MM.1S (cell line): ENCODE measurements around the gene RBM8A.

Experiments used
- DNase-seq: peaks from one replicate; pipeline ENCODE4 v3.0.0-alpha.2; 2015
- H2AFZ ChIP-seq: fragments of 300-600 bp; sonication (generic); 2 replicates; pipeline ENCODE4 v1.6.0; 2016; ENCODE audit warnings: antibody characterized with exemption, low read length
- H3F3A ChIP-seq: fragments of 300-600 bp; sonication (generic); 2 replicates; pipeline ENCODE4 v1.6.1; 2016; ENCODE audit warnings: mild to moderate bottlenecking, antibody characterized with exemption, low read length, moderate library complexity, mixed read lengths; ENCODE audit not compliant: insufficient read depth
- H3K27ac ChIP-seq: fragments of 300-600 bp; sonication (generic); 2 replicates; pipeline ENCODE4 v1.5.1; 2016; ENCODE audit warnings: mild to moderate bottlenecking, low read length
- H3K27me3 ChIP-seq: fragments of 300-600 bp; sonication (generic); replicated peaks from 2 replicates; pipeline ENCODE4 v1.6.0; 2016; ENCODE audit warnings: low read length; ENCODE audit not compliant: insufficient read depth
- H3K36me3 ChIP-seq: fragments of 300-600 bp; sonication (generic); replicated peaks from 2 replicates; pipeline ENCODE4 v1.6.1; 2016; ENCODE audit warnings: mild to moderate bottlenecking, low read length, mixed read lengths; ENCODE audit not compliant: insufficient read depth
- H3K4me1 ChIP-seq: fragments of 300-600 bp; sonication (generic); 2 replicates; pipeline ENCODE4 v1.6.1; 2016; ENCODE audit warnings: low read length, mixed read lengths
- H3K4me2 ChIP-seq: fragments of 300-600 bp; sonication (generic); 2 replicates; pipeline ENCODE4 v1.6.0; 2016; ENCODE audit warnings: low read depth, low read length
- H3K4me3 ChIP-seq: fragments of 300-600 bp; sonication (generic); 2 replicates; pipeline ENCODE4 v1.5.1; 2016; ENCODE audit warnings: low read length, mixed read lengths
- H3K79me2 ChIP-seq: fragments of 300-600 bp; sonication (generic); 2 replicates; pipeline ENCODE4 v1.6.1; 2016; ENCODE audit warnings: mixed run types, low read length, mixed read lengths
- H3K9ac ChIP-seq: fragments of 300-600 bp; sonication (generic); 2 replicates; pipeline ENCODE4 v1.6.1; 2016; ENCODE audit warnings: low read length, mixed read lengths
- H3K9me2 ChIP-seq: fragments of 300-600 bp; sonication (generic); replicated peaks from 2 replicates; pipeline ENCODE4 v1.6.1; 2016; ENCODE audit warnings: mild to moderate bottlenecking, low read length, mixed read lengths; ENCODE audit not compliant: insufficient read depth
- H3K9me3 ChIP-seq: fragments of 300-600 bp; sonication (generic); replicated peaks from 2 replicates; pipeline ENCODE4 v1.6.1; 2016; ENCODE audit warnings: mild to moderate bottlenecking, low read length, mixed read lengths; ENCODE audit not compliant: insufficient read depth
- H4K20me1 ChIP-seq: fragments of 300-600 bp; sonication (generic); 2 replicates; pipeline ENCODE4 v1.6.1; 2016; ENCODE audit warnings: mild to moderate bottlenecking, low read length, moderate library complexity, mixed read lengths; ENCODE audit not compliant: insufficient read depth
- CTCF ChIP-seq: fragments of 300-600 bp; sonication (generic); IDR thresholded peaks from 2 replicates; pipeline ENCODE4 v1.5.1; 2016; ENCODE audit warnings: antibody characterized with exemption, low read length, mixed read lengths
- EZH2 ChIP-seq: fragments of 300-600 bp; sonication (generic); optimal IDR thresholded peaks from 2 replicates; pipeline ENCODE3; 2017; ENCODE audit warnings: low read depth, mild to moderate bottlenecking, antibody characterized with exemption, low read length, mixed read lengths
- EZH2phosphoT487 ChIP-seq: fragments of 300-600 bp; sonication (generic); IDR thresholded peaks from 2 replicates; pipeline ENCODE4 v1.6.1; 2018; ENCODE audit warnings: antibody characterized with exemption, low read length

The RBM8A gene

GRCh38 chr1:145874646-145875045 lies 52.6 kb downstream of the RBM8A start:
- Histone ChIP-seq H3K27ac (no peak overlapping the region), H3K9me3 (no peaks in the 10 kb centered on the region), H3K4me2 (no peak overlapping the region), H3K4me1 (peaks cover 6% of the 10 kb centered on the region), H3K9ac (no peak overlapping the region), H3K4me3 (no peak overlapping the region), H3F3A (0 out of 2 replicates have a peak, but pooled peaks cover 5% of the 10 kb centered on the region), H3K27me3 (peaks cover 19% of the 10 kb centered on the region; the same call in 1 of the 2 replicates), H4K20me1 (no peaks in the 10 kb centered on the region), H3K36me3 (no peaks in the 10 kb centered on the region), H3K9me2 (no peaks in the 10 kb centered on the region), H3K79me2 (no peaks in the 10 kb centered on the region), H2AFZ (no peak overlapping the region)
- no peak for TF ChIP-seq CTCF
- no peak for TF ChIP-seq EZH2
- TF ChIP-seq EZH2phosphoT487 = no peak
- no peak for DNase-seq

- Histone ChIP-seq H3F3A (0 out of 2 replicates have a peak, but pooled peaks cover 5% of the 10 kb centered on the region), H3K9me2 (no peaks in the 10 kb centered on the region), H2AFZ (peak overlapping the region; percentile 93), H3K36me3 (no peaks in the 10 kb centered on the region), H3K4me1 (peaks cover 6% of the 10 kb centered on the region), H3K4me3 (peak overlapping the region; percentile 66), H4K20me1 (no peaks in the 10 kb centered on the region), H3K27ac (no peak overlapping the region), H3K9me3 (no peaks in the 10 kb centered on the region), H3K9ac (peak overlapping the region; percentile 50; the same call in 1 of the 2 replicates), H3K27me3 (peaks cover 19% of the 10 kb centered on the region; the same call in 1 of the 2 replicates), H3K4me2 (peak overlapping the region; percentile 94), H3K79me2 (no peaks in the 10 kb centered on the region)
- TF ChIP-seq EZH2phosphoT487 (no peak), CTCF (no peak), EZH2 (no peak)
- peak; percentile 53 for DNase-seq
Measured at GRCh38 chr1:145871994-145872924, 55.0 kb downstream of the RBM8A start.
